CD4-positive, alpha-beta T cell treated with Interleukin-4 for 4 hours (primary cell): ENCODE data around the gene FN3K.

ENCODE experiments used
- DNase-seq: peaks from one replicate; pipeline ENCODE4 v3.0.0-alpha.2; 2020

Gene FN3K

GRCh38 chr17:82703935-82704865 is 31.2 kb upstream of the FN3K start:
- no peak for DNase-seq

GRCh38 chr17:82704886-82705285 is 30.5 kb upstream of the FN3K start:
- no peak for DNase-seq

GRCh38 chr17:82705756-82706155 is 29.7 kb upstream of the FN3K start:
- DNase-seq: no peak

- DNase-seq: no peak
Measured at GRCh38 chr17:82709024-82709675, 26.3 kb upstream of the FN3K start.

- no peak for DNase-seq
Measured at GRCh38 chr17:82709676-82710498, 25.5 kb upstream of the FN3K start.

GRCh38 chr17:82710499-82711232 is 24.7 kb upstream of the FN3K start:
- DNase-seq: no peak

GRCh38 chr17:82713071-82713723 is 22.2 kb upstream of the FN3K start:
- no peak for DNase-seq

- peak; percentile 93 for DNase-seq
Measured at GRCh38 chr17:82716203-82717010, 19.0 kb upstream of the FN3K start, which contains the start of gene FN3KRP. TSS of gene FN3KRP (plus strand) at chr17:82716706. CDS start at chr17:82716756, 50 bp downstream.

- no peak for DNase-seq
Measured at GRCh38 chr17:82718986-82719685, 16.3 kb upstream of the FN3K start.

- DNase-seq: no peak
Measured at GRCh38 chr17:82720204-82720603, 15.2 kb upstream of the FN3K start.

- no peak for DNase-seq
Measured at GRCh38 chr17:82722341-82723013, 12.9 kb upstream of the FN3K start.

- DNase-seq: no peak
Measured at GRCh38 chr17:82723169-82723807, 12.1 kb upstream of the FN3K start.

- DNase-seq: no peak
Measured at GRCh38 chr17:82726427-82726826, 9.0 kb upstream of the FN3K start.

GRCh38 chr17:82729479-82730260 is 5.7 kb upstream of the FN3K start:
- DNase-seq: no peak

- no peak for DNase-seq
Measured at GRCh38 chr17:82732118-82732743, 3.2 kb upstream of the FN3K start.

GRCh38 chr17:82736511-82737185 is 1.2 kb downstream of the FN3K start:
- no peak for DNase-seq
